ENCODE results near the gene RNF212.

Gene RNF212

GRCh38 chr4:1044469-1045192, 68.7 kb downstream of the RNF212 start:
- no peak for TF ChIP-seq POLR2AphosphoS5 (IDR thresholded peaks at IDR 0.05; ENCODE audit: borderline replicate concordance, low read depth, low read length)
- no peak overlapping the region for H3K9ac ChIP-seq (ENCODE audit: insufficient read length)
- no peak overlapping the region for H3K27ac ChIP-seq
- H3K36me3 ChIP-seq (ENCODE audit: insufficient read depth, low read length), result no peaks in the 10 kb centered on the region
- H3K9me3 ChIP-seq (ENCODE audit: low read depth, low read length), result no peaks in the 10 kb centered on the region
- DNase-seq (ENCODE audit: low read depth, low spot score), result no peak
- no peak overlapping the region for H3K4me3 ChIP-seq

- DNase-seq (ENCODE audit: low read depth, low spot score), result no peak
- H3K9me3 ChIP-seq (ENCODE audit: low read depth, low read length), result no peaks in the 10 kb centered on the region
- H3K4me3 ChIP-seq, result no peak overlapping the region
- H3K27ac ChIP-seq, result no peak overlapping the region
- no peak for TF ChIP-seq EZH2 (IDR thresholded peaks at IDR 0.05)
- no peak for TF ChIP-seq FOXP2 (optimal IDR thresholded peaks at IDR 0.05; ENCODE audit: control extremely low read depth, extremely low read length, insufficient read depth)
- TF ChIP-seq POLR2AphosphoS5 (IDR thresholded peaks at IDR 0.05; ENCODE audit: borderline replicate concordance, low read depth, low read length), result no peak
- no peak overlapping the region for H3K9ac ChIP-seq (ENCODE audit: insufficient read length)
- no peaks in the 10 kb centered on the region for H3K36me3 ChIP-seq (ENCODE audit: insufficient read depth, low read length)
These were observed 69.5 kb downstream of the RNF212 start for GRCh38 chr4:1043651-1044468.

- no peak for TF ChIP-seq EZH2 (IDR thresholded peaks at IDR 0.05)
- TF ChIP-seq FOXP2 (optimal IDR thresholded peaks at IDR 0.05; ENCODE audit: control extremely low read depth, extremely low read length, insufficient read depth), result no peak
- TF ChIP-seq POLR2AphosphoS5 (IDR thresholded peaks at IDR 0.05; ENCODE audit: borderline replicate concordance, low read depth, low read length), result no peak
- H3K4me3 ChIP-seq, result no peak overlapping the region
- no peaks in the 10 kb centered on the region for H3K9me3 ChIP-seq (ENCODE audit: low read depth, low read length)
- H3K27ac ChIP-seq, result no peak overlapping the region
- DNase-seq (ENCODE audit: low read depth, low spot score), result no peak
- no peaks in the 10 kb centered on the region for H3K36me3 ChIP-seq (ENCODE audit: insufficient read depth, low read length)
- no peak overlapping the region for H3K9ac ChIP-seq (ENCODE audit: insufficient read length)
These were observed 70.2 kb downstream of the RNF212 start for GRCh38 chr4:1043162-1043561.

DNA sequence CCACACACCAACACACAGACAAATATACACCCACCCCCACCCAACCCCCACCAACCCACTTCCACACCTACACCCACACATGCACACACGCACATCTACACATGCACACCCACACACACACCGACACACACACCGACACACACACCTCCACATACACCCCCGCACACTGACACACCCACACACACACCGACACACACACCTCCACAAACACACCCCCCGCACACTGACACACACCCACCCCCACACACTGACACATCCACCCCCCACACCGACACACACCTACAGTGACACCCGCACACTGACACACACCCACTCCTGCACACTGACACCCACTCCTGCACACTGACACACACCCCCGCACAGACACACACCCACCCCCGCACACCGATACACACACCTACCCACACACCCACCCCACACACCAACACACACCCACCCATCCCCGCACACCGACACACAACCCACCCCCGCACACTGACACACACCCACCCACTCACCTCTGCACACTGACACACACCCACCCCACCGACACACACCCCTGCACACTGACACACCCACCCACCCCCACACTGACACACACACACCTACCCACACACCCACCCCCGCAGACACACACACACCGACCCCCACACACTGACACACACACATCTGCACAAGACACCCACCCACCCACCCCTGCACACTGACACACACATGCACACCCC, 70.9 kb downstream of the RNF212 start:
- Histone ChIP-seq H3K9ac (ENCODE audit: insufficient read length) (no peak overlapping the region), H3K36me3 (ENCODE audit: insufficient read depth, low read length) (no peaks in the 10 kb centered on the region), H3K27ac (no peak overlapping the region), H3K4me3 (no peak overlapping the region), H3K9me3 (ENCODE audit: low read depth, low read length) (no peaks in the 10 kb centered on the region)
- DNase-seq (ENCODE audit: low read depth, low spot score), result no peak
- TF ChIP-seq FOXP2 (optimal IDR thresholded peaks at IDR 0.05; ENCODE audit: control extremely low read depth, extremely low read length, insufficient read depth), result no peak
- TF ChIP-seq POLR2AphosphoS5 (IDR thresholded peaks at IDR 0.05; ENCODE audit: borderline replicate concordance, low read depth, low read length), result no peak
- no peak for TF ChIP-seq EZH2 (IDR thresholded peaks at IDR 0.05)

- Histone ChIP-seq H3K9ac (ENCODE audit: insufficient read length) (no peak overlapping the region), H3K36me3 (ENCODE audit: insufficient read depth, low read length) (no peaks in the 10 kb centered on the region), H3K27ac (no peak overlapping the region), H3K9me3 (ENCODE audit: low read depth, low read length) (no peaks in the 10 kb centered on the region), H3K4me3 (no peak overlapping the region)
- DNase-seq (ENCODE audit: low read depth, low spot score), result no peak
- no peak for TF ChIP-seq EZH2 (IDR thresholded peaks at IDR 0.05)
- no peak for TF ChIP-seq POLR2AphosphoS5 (IDR thresholded peaks at IDR 0.05; ENCODE audit: borderline replicate concordance, low read depth, low read length)
- TF ChIP-seq FOXP2 (optimal IDR thresholded peaks at IDR 0.05; ENCODE audit: control extremely low read depth, extremely low read length, insufficient read depth), result no peak
These were observed 71.4 kb downstream of the RNF212 start for GRCh38 chr4:1041936-1042330.

- no peak overlapping the region for H3K4me3 ChIP-seq
- TF ChIP-seq POLR2AphosphoS5 (IDR thresholded peaks at IDR 0.05; ENCODE audit: borderline replicate concordance, low read depth, low read length) (no peak), FOXP2 (optimal IDR thresholded peaks at IDR 0.05; ENCODE audit: control extremely low read depth, extremely low read length, insufficient read depth) (no peak), EZH2 (IDR thresholded peaks at IDR 0.05) (no peak)
- H3K36me3 ChIP-seq (ENCODE audit: insufficient read depth, low read length), result no peaks in the 10 kb centered on the region
- DNase-seq (ENCODE audit: low read depth, low spot score), result no peak
- H3K27ac ChIP-seq, result no peak overlapping the region
- H3K9ac ChIP-seq (ENCODE audit: insufficient read length), result no peak overlapping the region
- no peaks in the 10 kb centered on the region for H3K9me3 ChIP-seq (ENCODE audit: low read depth, low read length)
These were observed 72.0 kb downstream of the RNF212 start for GRCh38 chr4:1041147-1041935.

- no peak overlapping the region for H3K27ac ChIP-seq
- H3K36me3 ChIP-seq (ENCODE audit: insufficient read depth, low read length), result no peaks in the 10 kb centered on the region
- DNase-seq (ENCODE audit: low read depth, low spot score), result no peak
- no peaks in the 10 kb centered on the region for H3K9me3 ChIP-seq (ENCODE audit: low read depth, low read length)
- no peak overlapping the region for H3K9ac ChIP-seq (ENCODE audit: insufficient read length)
- TF ChIP-seq EZH2 (IDR thresholded peaks at IDR 0.05) (no peak), FOXP2 (optimal IDR thresholded peaks at IDR 0.05; ENCODE audit: control extremely low read depth, extremely low read length, insufficient read depth) (no peak), POLR2AphosphoS5 (IDR thresholded peaks at IDR 0.05; ENCODE audit: borderline replicate concordance, low read depth, low read length) (no peak)
- H3K4me3 ChIP-seq, result no peak overlapping the region
These were observed 72.8 kb downstream of the RNF212 start for GRCh38 chr4:1040344-1041146.

Data from SK-N-MC (cell line).